Measurements from ENCODE around the gene RCVRN. TPM values are rescaled to one million over a fixed set of nuclear protein-coding genes. Genes with fewer than 3 reads are reported as not detected.

RCVRN gene
- total RNA-seq = 0.27 TPM

DNA sequence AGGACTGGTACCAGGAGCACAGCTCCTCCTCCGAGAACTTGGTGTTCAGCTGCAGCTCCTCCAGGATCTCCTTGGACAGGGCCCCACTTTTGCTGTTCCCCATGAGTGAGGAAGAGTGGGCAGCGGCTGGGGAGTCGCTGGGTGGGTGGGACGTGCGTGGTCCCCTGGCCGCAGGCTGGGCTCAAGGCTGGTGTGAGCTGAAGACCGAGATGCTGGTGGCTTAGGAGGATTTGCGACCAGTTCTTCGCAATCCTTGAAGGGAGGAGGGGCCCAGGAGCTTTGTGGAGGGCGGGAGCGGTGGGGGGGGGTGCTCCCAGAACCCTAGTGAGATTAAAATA lies at the start of gene RCVRN:
Gene RCVRN (minus strand): TSS at position 194 of the 338 bp plus-strand sequence. CDS start 91 bp downstream, at position 103.
- no peak for DNase-seq (ENCODE audit: low read depth in 2 of 3, low spot score in 2 of 3)

DNA sequence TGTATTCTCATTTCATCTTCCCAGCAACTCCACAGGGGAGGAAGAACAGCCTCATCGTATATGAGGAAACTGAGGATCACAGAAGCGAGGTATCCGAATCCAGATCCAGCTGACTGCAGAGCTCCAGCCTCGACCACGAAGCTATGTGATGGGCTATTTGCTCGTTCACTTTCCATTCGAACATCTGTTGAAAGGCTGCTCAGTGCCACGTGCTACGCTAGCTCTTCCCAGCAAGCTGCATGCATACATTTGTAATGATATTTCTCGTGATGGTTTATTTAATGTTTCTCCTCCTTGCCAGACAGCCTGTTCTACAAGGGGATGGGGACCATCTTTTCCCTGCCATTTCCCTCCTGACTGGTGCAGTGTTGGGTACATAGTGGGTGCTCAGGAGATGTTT lies 48.4 kb upstream of the RCVRN start:
- DNase-seq (ENCODE audit: low read depth in 2 of 3, low spot score in 2 of 3) = no peak

GRCh38 chr17:9951803-9952202 lies 46.7 kb upstream of the RCVRN start:
- no peak for DNase-seq (ENCODE audit: low read depth in 2 of 3, low spot score in 2 of 3)

- no peak for DNase-seq (ENCODE audit: low read depth in 2 of 3, low spot score in 2 of 3)
These were observed 43.9 kb upstream of the RCVRN start for GRCh38 chr17:9948928-9949327.

- no peak for DNase-seq (ENCODE audit: low read depth in 2 of 3, low spot score in 2 of 3)
These were observed 39.6 kb upstream of the RCVRN start for GRCh38 chr17:9944704-9945103.

DNA sequence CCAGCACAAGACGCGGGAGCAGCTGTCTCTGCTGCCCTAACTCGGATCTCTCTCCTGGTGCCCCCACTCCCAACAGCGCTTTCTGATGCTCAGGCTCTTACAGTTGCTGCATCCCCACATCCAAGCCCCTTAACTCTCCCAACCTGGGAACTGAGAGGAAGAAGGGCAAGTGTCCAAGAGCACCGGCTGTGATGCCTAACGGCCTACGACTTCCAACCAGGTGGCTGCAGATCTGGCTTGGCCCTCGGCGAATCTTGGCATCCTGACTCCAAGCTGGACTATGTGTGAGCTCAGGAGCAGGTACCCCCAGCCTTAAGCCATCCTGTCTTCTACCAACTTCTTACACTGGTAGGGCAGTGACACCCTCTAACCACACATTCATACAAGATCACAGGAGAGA lies 38.3 kb upstream of the RCVRN start:
- DNase-seq (ENCODE audit: low read depth in 2 of 3, low spot score in 2 of 3) = no peak

DNA sequence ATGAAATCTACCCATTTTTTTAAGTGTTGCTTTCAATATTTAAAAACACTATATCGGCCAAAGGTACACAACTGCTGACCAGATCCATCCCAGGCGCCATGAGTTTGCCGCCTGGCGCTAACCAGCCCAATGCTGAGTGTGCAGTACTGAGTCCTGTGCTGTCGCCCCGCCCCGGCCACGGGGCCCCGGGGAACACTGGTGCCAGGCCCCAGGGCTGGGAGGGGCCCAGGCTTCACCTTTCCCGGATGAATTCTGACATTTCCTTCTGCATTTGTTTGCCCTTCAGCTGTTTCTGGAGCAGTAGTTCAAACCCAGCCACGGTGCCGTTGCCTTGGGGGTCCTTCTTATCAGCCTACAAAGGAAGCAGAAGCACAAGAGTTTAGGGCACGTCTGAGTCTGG lies 37.8 kb upstream of the RCVRN start:
- no peak for DNase-seq (ENCODE audit: low read depth in 2 of 3, low spot score in 2 of 3)

- no peak for DNase-seq (ENCODE audit: low read depth in 2 of 3, low spot score in 2 of 3)
These were observed 36.2 kb upstream of the RCVRN start for GRCh38 chr17:9941305-9941704.

DNA sequence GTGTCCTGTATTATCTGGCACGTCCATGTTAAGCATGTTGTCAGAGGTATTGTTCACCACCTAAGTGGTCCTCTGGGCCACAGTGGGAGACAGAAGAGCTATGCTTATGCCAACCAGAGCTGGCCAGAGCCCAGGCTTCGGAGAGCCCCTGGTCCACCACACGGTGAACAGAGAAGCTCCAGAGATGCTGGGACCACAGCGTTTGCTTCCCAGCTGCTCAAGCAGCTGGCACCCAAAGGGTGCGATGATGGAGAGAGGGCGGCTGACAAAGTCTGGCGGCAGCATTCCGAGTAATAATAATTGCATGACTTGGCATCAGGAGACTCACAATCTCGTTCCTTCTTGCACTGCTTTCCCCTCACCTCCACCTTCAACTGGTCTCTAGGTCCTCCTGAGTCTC lies 35.8 kb upstream of the RCVRN start:
- no peak for DNase-seq (ENCODE audit: low read depth in 2 of 3, low spot score in 2 of 3)

GRCh38 chr17:9938764-9939163 lies 33.7 kb upstream of the RCVRN start:
- DNase-seq (ENCODE audit: low read depth in 2 of 3, low spot score in 2 of 3) = no peak

DNA sequence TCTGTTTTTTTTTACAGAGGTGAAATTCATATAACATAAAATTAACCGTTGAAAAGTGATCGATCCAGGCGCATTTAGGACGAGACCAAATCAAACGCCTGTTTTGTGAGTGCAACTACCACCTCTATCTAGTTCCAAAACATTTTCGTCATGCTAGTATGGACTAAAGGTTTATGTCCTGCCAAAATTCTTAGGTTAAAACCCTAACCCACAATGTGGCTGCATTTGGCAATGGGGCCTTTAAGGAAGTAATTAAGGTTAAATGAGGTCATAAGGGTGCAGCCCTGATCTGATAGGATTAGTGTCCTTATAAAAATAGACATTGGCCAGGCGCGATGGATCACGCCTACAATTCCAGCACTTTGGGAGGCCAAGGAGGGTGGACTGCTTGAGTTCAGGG lies 32.8 kb upstream of the RCVRN start:
- no peak for DNase-seq (ENCODE audit: low read depth in 2 of 3, low spot score in 2 of 3)

- no peak for DNase-seq (ENCODE audit: low read depth in 2 of 3, low spot score in 2 of 3)
These were observed 32.2 kb upstream of the RCVRN start for GRCh38 chr17:9937241-9937761.

- no peak for DNase-seq (ENCODE audit: low read depth in 2 of 3, low spot score in 2 of 3)
These were observed 31.0 kb upstream of the RCVRN start for GRCh38 chr17:9936095-9936494.

DNA sequence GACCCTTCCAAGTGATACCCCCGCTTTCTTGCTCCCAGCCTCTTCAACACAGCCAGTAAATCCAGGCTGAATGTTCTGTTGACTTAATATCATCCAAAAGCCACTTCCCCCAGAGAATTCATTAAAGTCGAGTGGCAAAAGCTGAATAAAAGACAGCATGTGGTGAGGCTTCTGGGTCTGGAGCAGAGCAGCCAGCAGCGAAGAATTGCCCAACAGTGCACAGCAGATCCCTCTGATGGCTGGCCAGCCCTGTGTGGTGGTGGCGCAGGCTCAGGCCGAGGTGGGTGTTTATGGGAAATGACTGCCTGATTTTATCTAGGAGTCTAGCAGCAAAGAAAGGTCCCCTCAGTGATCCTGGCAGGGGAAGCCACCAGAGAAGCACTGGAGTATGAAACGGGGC lies 30.3 kb upstream of the RCVRN start:
- DNase-seq (ENCODE audit: low read depth in 2 of 3, low spot score in 2 of 3) = no peak

GRCh38 chr17:9934331-9934730 lies 29.3 kb upstream of the RCVRN start:
- no peak for DNase-seq (ENCODE audit: low read depth in 2 of 3, low spot score in 2 of 3)

DNA sequence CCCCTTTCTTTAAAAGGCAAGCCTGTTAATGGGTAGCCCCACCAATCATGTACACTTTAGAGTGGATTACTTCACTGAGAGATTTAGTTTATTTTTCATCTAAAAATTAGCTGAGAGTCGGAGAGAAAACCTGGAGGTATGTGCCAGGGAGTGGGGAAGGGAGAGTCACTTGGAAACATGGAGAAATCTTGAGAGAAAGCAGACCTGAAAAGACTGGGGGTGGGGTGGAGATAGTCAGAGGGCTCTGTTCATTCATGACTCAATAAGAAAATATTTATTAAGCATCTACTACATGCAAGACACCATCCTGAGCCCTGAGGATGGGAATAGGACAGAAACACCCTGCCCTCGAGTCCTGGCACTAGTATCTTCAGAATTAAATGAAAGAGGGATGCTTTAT lies 27.4 kb upstream of the RCVRN start:
- DNase-seq (ENCODE audit: low read depth in 2 of 3, low spot score in 2 of 3) = no peak

GRCh38 chr17:9931144-9931741 lies 26.2 kb upstream of the RCVRN start:
- DNase-seq (ENCODE audit: low read depth in 2 of 3, low spot score in 2 of 3) = no peak

DNA sequence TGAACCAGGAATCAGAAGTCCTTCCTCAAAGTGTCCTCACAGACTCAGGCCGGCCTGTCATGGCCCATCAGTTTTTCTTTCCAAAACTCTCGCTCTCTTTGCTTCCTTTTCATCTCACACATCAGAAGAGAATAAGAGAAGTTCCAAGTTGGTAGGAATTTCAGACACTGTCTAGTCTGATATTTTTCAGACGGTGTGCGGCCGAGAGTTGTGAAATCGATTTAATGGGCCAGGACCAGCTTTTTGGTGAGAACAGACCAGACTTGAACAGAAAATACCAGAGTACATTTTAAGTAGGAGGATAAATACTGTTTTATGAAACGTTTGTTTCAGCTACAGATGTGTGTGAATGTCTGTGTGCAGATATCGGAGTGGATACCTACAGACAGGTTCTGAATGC lies 24.8 kb upstream of the RCVRN start:
- DNase-seq (ENCODE audit: low read depth in 2 of 3, low spot score in 2 of 3) = no peak

GRCh38 chr17:9928601-9929333 lies 23.7 kb upstream of the RCVRN start:
- peak in 1 of 3 donors; percentile 33 for DNase-seq (ENCODE audit: low read depth in 2 of 3, low spot score in 2 of 3)

DNA sequence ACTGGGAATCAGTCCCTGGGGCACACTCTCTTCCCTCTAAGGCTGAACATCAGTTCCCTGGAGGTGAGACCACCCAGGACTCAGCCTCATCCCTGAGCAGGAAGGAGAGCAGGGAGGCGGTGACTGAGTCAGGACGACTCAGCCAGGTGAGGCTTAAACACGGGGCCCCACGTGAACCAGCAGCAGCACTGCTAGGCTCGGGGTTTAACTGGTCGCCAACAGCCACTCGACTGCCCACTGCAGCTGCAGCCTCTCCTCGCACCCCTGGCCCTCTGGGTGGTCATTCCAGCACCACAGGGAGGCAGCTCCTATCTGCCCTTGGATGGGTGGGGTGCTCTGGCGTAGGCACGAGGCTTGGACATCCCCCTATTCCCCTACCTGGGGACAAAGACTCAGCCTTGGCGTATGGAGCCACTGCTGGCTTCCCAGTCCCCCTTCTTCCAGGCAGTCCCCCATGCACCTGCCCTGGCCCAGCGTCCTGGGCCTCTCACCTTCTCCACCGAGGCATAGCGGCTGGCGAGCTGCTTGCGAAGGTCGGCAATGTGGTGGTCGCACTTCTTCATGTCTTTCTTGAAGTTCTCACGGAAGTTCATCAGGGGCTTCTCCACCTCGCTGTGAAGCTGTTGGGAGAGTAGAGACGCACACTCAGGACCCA lies 21.2 kb upstream of the RCVRN start:
- DNase-seq (ENCODE audit: low read depth in 2 of 3, low spot score in 2 of 3) = no peak

GRCh38 chr17:9925457-9925856 lies 20.4 kb upstream of the RCVRN start:
- no peak for DNase-seq (ENCODE audit: low read depth in 2 of 3, low spot score in 2 of 3)

DNA sequence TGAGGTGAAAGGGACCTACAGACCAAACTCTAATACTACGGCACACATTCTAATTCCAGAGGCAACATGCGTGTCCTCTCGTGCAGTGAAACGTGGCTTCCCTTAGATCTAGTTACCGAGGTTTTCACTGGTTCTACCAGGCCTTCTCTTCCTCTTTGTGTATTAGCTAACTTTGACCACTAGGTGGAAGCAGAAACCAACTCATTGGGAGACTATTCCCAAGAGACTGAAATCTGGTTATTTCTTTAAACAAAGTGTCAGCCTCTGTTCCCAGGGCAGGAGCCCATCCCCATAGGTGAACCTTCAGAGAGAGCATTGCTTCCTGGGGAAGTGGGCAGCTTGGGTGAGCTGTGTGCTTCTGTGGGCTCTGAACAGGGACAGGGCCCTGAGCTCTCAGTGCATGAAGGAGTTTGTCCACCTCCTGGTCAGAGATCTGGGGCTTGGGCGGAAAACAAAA lies 19.7 kb upstream of the RCVRN start:
- peak; percentile 3 to 87 (median 50) for DNase-seq (ENCODE audit: low read depth in 2 of 3, low spot score in 2 of 3)
